Sigmoid colon (tissue), 7 donors: Measurements from ENCODE around the gene ZFAND3. TPM values are rescaled to one million over a fixed set of nuclear protein-coding genes. Genes with fewer than 3 reads are reported as not detected.
"Not testable (repeated sequence)": the region's sequence is repeated elsewhere in the genome, so short reads cannot be mapped to it uniquely, and the experiment has no call there.

Source experiments
- DNase-seq: peaks from one replicate; pipeline ENCODE4 v3.0.0-alpha.2; 2019
- H3K27ac ChIP-seq, 4 donors: fragments of 200-600 bp; sonication (generic); one replicate each; pipeline ENCODE4 v1.5.1; 2016 to 2019; ENCODE audit warnings: mild to moderate bottlenecking in 1 of 4
- H3K27me3 ChIP-seq, 3 donors: fragments of 200-600 bp; sonication (generic); one replicate each; pipeline ENCODE4 v1.5.1; 2019; ENCODE audit warnings: mild to moderate bottlenecking in 1 of 3
- H3K36me3 ChIP-seq, 4 donors: fragments of 200-600 bp; sonication (generic); one replicate each; pipeline ENCODE4 v1.5.1; 2016 to 2019
- H3K4me1 ChIP-seq, 4 donors: fragments of 200-600 bp; sonication (generic); one replicate each; pipeline ENCODE4 v1.5.1; 2017 to 2019
- H3K4me3 ChIP-seq, 4 donors: fragments of 200-600 bp; sonication (generic); one replicate each; pipeline ENCODE4 v1.5.1; 2017 to 2019; ENCODE audit warnings: mild to moderate bottlenecking in 2 of 4, moderate library complexity in 1 of 4
- H3K9me3 ChIP-seq, 4 donors: fragments of 200-600 bp in 3 of 4; sonication (generic) in 3 of 4; one replicate each; pipeline versions ENCODE4 v1.5.1 to v1.6.1; 2013 to 2019
- CTCF ChIP-seq, 4 experiments: fragments of 450-650 bp in 3 of 4; fragments of 200-600 bp in 1 of 4; IDR thresholded peaks; one replicate each; pipeline ENCODE4 v1.5.1; 2016 to 2019; ENCODE audit warnings: antibody characterized with exemption in 4 of 4, mild to moderate bottlenecking in 3 of 4, moderate library complexity in 2 of 4
- EP300 ChIP-seq, 4 donors: sonication (generic); formaldehyde crosslinking; IDR thresholded peaks; one replicate each; pipeline ENCODE4 v1.6.1; 2017; ENCODE audit warnings: antibody characterized with exemption in 4 of 4
- POLR2A ChIP-seq, 2 donors: fragments of 450-650 bp; IDR thresholded peaks; one replicate each; pipeline ENCODE4 v1.6.1; 2016; ENCODE audit warnings: antibody characterized with exemption in 2 of 2, mild to moderate bottlenecking in 2 of 2, moderate library complexity in 2 of 2
- POLR2AphosphoS5 ChIP-seq, 4 donors: sonication (generic); formaldehyde crosslinking; IDR thresholded peaks; one replicate each; pipeline ENCODE4 v1.6.1; 2017; ENCODE audit warnings: antibody characterized with exemption in 4 of 4
- WGBS, 2 donors: extraction: QIAGEN DNeasy Blood & Tissue Kit; methylation state at CpG; one replicate each; pipeline ENCODE4 v1.1.7; 2013; 5-methylcytosine and 5-hydroxymethylcytosine counted together
- intact Hi-C: fragments of 100-400 bp; cut with DNase I; formaldehyde crosslinking; loops from one replicate; pipeline ENCODE4 v1.15.1; 2023
- polyA plus RNA-seq, 3 donors: library from polyadenylated mRNA; stranded (reverse); fragments of 200-250 nt; gene quantifications; one replicate each; pipeline ENCODE4 v1.2.3, GENCODE V29; 2013
- total RNA-seq, 4 donors: library from RNA; depleted of rRNA; stranded (reverse); fragments of >200 nt; gene quantifications; one replicate each; pipeline ENCODE4 v1.1.0, GENCODE V29; 2016
- donor health status: healthy with polysubstance abuse.
- donor health status: Bipolar disorder and iron deficiency.
- donor health status: healthy.

ZFAND3 gene
- total and polyA plus RNA-seq, 7 donors: 32.4 to 54.8 (median 39.0) TPM

GRCh38 chr6:37947468-37947867 is 127.9 kb downstream of the ZFAND3 start:
- peaks cover 0 to 47% (median 25%) of the 10 kb centered on the region in 4 donors for H3K4me1 ChIP-seq
- no peaks in the 10 kb centered on the region for H3K36me3 ChIP-seq
- no peaks in the 10 kb centered on the region for H3K9me3 ChIP-seq
- H3K4me3 ChIP-seq: no peak overlapping the region
- no peaks in the 10 kb centered on the region for H3K27me3 ChIP-seq
- DNase-seq: no peak
- intact Hi-C loops: no loop called here
- no peak overlapping the region for H3K27ac ChIP-seq
- TF ChIP-seq POLR2AphosphoS5 (IDR thresholded peaks at IDR 0.05) (no peak), CTCF (IDR thresholded peaks at IDR 0.05) (no peak), EP300 (IDR thresholded peaks at IDR 0.05) (no peak), POLR2A (IDR thresholded peaks at IDR 0.05) (no peak)

- H3K27me3 ChIP-seq, DNase-seq, H3K36me3 ChIP-seq, intact Hi-C loops, H3K9me3 ChIP-seq, H3K4me3 ChIP-seq, H3K27ac ChIP-seq: not testable (repeated sequence)
- WGBS, 2 donors: 96% methylated on average over 2 of the region's 2 CpGs
- H3K4me1 ChIP-seq: peaks cover 0 to 36% (median 20%) of the 10 kb centered on the region in 4 donors
Measured at GRCh38 chr6:37948584-37948983, 129.1 kb downstream of the ZFAND3 start.

GRCh38 chr6:37952027-37952426 is 132.5 kb downstream of the ZFAND3 start:
- Histone ChIP-seq H3K4me1 (peaks cover 0 to 37% (median 13%) of the 10 kb centered on the region in 4 donors), H3K27me3 (no peaks in the 10 kb centered on the region), H3K4me3 (no peak overlapping the region), H3K27ac (no peak overlapping the region), H3K9me3 (no peaks in the 10 kb centered on the region), H3K36me3 (no peaks in the 10 kb centered on the region)
- WGBS, 2 donors: 81 to 89% methylated on average over 2 of the region's 2 CpGs
- intact Hi-C loops: no loop called here
- TF ChIP-seq CTCF (IDR thresholded peaks at IDR 0.05) (no peak), EP300 (IDR thresholded peaks at IDR 0.05) (no peak), POLR2AphosphoS5 (IDR thresholded peaks at IDR 0.05) (no peak), POLR2A (IDR thresholded peaks at IDR 0.05) (no peak)
- DNase-seq: no peak

GRCh38 chr6:37954791-37955190 is 135.3 kb downstream of the ZFAND3 start:
- Histone ChIP-seq H3K27me3 (no peaks in the 10 kb centered on the region), H3K36me3 (no peaks in the 10 kb centered on the region), H3K4me3 (no peak overlapping the region), H3K27ac (no peak overlapping the region), H3K4me1 (peaks cover 0 to 39% (median 9%) of the 10 kb centered on the region in 4 donors), H3K9me3 (no peaks in the 10 kb centered on the region)
- intact Hi-C loops: no loop called here
- no peak for DNase-seq
- TF ChIP-seq CTCF (IDR thresholded peaks at IDR 0.05): no peak
- no peak for TF ChIP-seq EP300 (IDR thresholded peaks at IDR 0.05)
- TF ChIP-seq POLR2A (IDR thresholded peaks at IDR 0.05): no peak
- TF ChIP-seq POLR2AphosphoS5 (IDR thresholded peaks at IDR 0.05): no peak

GRCh38 chr6:37956711-37957275 is 137.3 kb downstream of the ZFAND3 start:
- peaks cover 0 to 40% (median 9%) of the 10 kb centered on the region in 4 donors for H3K4me1 ChIP-seq
- no peak overlapping the region for H3K27ac ChIP-seq
- DNase-seq: no peak
- H3K36me3 ChIP-seq: no peaks in the 10 kb centered on the region
- H3K9me3 ChIP-seq: no peaks in the 10 kb centered on the region
- no peaks in the 10 kb centered on the region for H3K27me3 ChIP-seq
- intact Hi-C loops: no loop called here
- no peak for TF ChIP-seq EP300 (IDR thresholded peaks at IDR 0.05)
- TF ChIP-seq CTCF (IDR thresholded peaks at IDR 0.05): no peak
- TF ChIP-seq POLR2A (IDR thresholded peaks at IDR 0.05): no peak
- no peak for TF ChIP-seq POLR2AphosphoS5 (IDR thresholded peaks at IDR 0.05)
- no peak overlapping the region for H3K4me3 ChIP-seq
- WGBS, 2 donors: 73 to 76% methylated on average over 5 of the region's 5 CpGs
